ENCODE measurements around the gene RAD51B. TPM values are rescaled to one million over a fixed set of nuclear protein-coding genes. Genes with fewer than 3 reads are reported as not detected.
A peak's percentile ranks its signal among the peaks of the same experiment; 100 is the strongest.

Gene RAD51B
- polyA plus RNA-seq, 3 donors, result 3.6 to 11.6 (median 9.4) TPM

- H3K9me3 Mint-ChIP-seq, result peaks cover 0 to 3% (median 2%) of the 10 kb centered on the region in 7 donors
- H3K27ac ChIP-seq (ENCODE audit: low read depth in 1 of 2, low read length in 2 of 2), result no peak overlapping the region
- H2AFZ ChIP-seq (ENCODE audit: insufficient read depth, low read depth, low read length, poor library complexity, severe bottlenecking), result no peak overlapping the region
- H3K79me2 ChIP-seq (ENCODE audit: insufficient read depth, low read length), result no peaks in the 10 kb centered on the region
- H4K20me1 ChIP-seq (ENCODE audit: insufficient read depth, low read length), result no peaks in the 10 kb centered on the region
- peaks cover 0 to 4% (median 0%) of the 10 kb centered on the region in 3 donors for H3K27me3 Mint-ChIP-seq (ENCODE audit: low read depth in 3 of 3)
- H3K4me3 ChIP-seq (replicated peaks in 1 of 3; ENCODE audit: low read depth in 2 of 3, low read length in 3 of 3), result no peak overlapping the region
- H3K4me1 ChIP-seq (ENCODE audit: control insufficient read depth in 1 of 2, insufficient read depth in 2 of 2, low read length in 2 of 2), result peaks cover 0 to 6% of the 10 kb centered on the region in 2 donors
- no peak overlapping the region for H3K4me3 Mint-ChIP-seq
- H3K4me2 ChIP-seq (replicated peaks; ENCODE audit: extremely low read depth, low read length, poor library complexity, severe bottlenecking), result no peak overlapping the region
- peak overlapping the region in 1 of 7 donors; percentile 20 for H3K27ac Mint-ChIP-seq
- H3K9ac ChIP-seq (ENCODE audit: insufficient read depth, low read length, poor library complexity, severe bottlenecking), result no peak overlapping the region
- H3K27me3 ChIP-seq (ENCODE audit: control insufficient read depth in 2 of 2, insufficient read depth in 2 of 2, low read length in 2 of 2), result no peaks in the 10 kb centered on the region
- peaks cover 4 to 6% of the 10 kb centered on the region in 2 donors for H3K36me3 Mint-ChIP-seq
- intact Hi-C loops (cut with micrococcal nuclease), result no loop called here
- WGBS (ENCODE audit: insufficient coverage), result 93% methylated on average over 4 of the region's 7 CpGs
- H3K36me3 ChIP-seq (replicated peaks in 1 of 2; ENCODE audit: control insufficient read depth in 1 of 2, insufficient read depth in 2 of 2, low read length in 2 of 2), result no peaks in the 10 kb centered on the region
- peaks cover 13% of the 10 kb centered on the region for H3K4me1 Mint-ChIP-seq
- no peak for TF ChIP-seq CTCF (IDR thresholded peaks at IDR 0.05)
- DNase-seq, result no peak
- H3K9me3 ChIP-seq (replicated peaks in 1 of 2; ENCODE audit: control insufficient read depth in 1 of 2, insufficient read depth in 1 of 2, low read length in 2 of 2), result no peaks in the 10 kb centered on the region
These were observed 496.7 kb downstream of the RAD51B start for GRCh38 chr14:68316078-68316868.

DNA sequence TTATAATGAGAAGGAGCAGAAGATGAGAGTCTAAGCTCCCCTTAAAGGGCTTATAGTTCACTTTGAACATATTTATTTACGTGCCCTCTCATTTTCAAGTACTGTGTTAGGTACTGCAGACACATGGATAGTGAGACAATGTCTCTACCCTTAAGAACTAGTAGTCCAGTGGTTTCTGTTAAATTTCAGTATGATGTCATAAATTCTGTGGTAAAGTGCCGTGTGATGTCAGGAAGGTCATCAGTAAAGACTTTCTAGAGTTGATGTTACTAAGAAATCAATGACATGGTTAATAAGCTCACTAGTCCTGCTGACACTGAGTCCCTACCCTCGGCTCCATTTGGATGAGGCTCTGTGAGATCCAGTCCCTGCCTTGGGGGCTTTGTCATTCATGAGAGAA lies 497.7 kb downstream of the RAD51B start:
- 100% methylated on average over 1 of the region's 3 CpGs for WGBS (ENCODE audit: insufficient coverage)
- intact Hi-C loops (cut with micrococcal nuclease), result no loop called here
- DNase-seq, result no peak

More for the DNA sequence above, 497.7 kb downstream of the RAD51B start:
- Mint-ChIP-seq H3K4me1 (peaks cover 13% of the 10 kb centered on the region), H3K4me3 (no peak overlapping the region), H3K9me3 (peaks cover 0 to 3% (median 2%) of the 10 kb centered on the region in 7 donors), H3K36me3 (peaks cover 4 to 6% of the 10 kb centered on the region in 2 donors), H3K27ac (no peak overlapping the region), H3K27me3 (ENCODE audit: low read depth in 3 of 3) (peaks cover 0 to 4% (median 0%) of the 10 kb centered on the region in 3 donors)
- Histone ChIP-seq H3K4me1 (ENCODE audit: control insufficient read depth in 1 of 2, insufficient read depth in 2 of 2, low read length in 2 of 2) (peaks cover 0 to 6% of the 10 kb centered on the region in 2 donors), H3K4me2 (replicated peaks; ENCODE audit: extremely low read depth, low read length, poor library complexity, severe bottlenecking) (no peak overlapping the region), H3K79me2 (ENCODE audit: insufficient read depth, low read length) (no peaks in the 10 kb centered on the region), H3K27me3 (ENCODE audit: control insufficient read depth in 2 of 2, insufficient read depth in 2 of 2, low read length in 2 of 2) (no peaks in the 10 kb centered on the region), H3K9ac (ENCODE audit: insufficient read depth, low read length, poor library complexity, severe bottlenecking) (no peak overlapping the region), H4K20me1 (ENCODE audit: insufficient read depth, low read length) (no peaks in the 10 kb centered on the region), H3K36me3 (replicated peaks in 1 of 2; ENCODE audit: control insufficient read depth in 1 of 2, insufficient read depth in 2 of 2, low read length in 2 of 2) (no peaks in the 10 kb centered on the region), H3K4me3 (replicated peaks in 1 of 3; ENCODE audit: low read depth in 2 of 3, low read length in 3 of 3) (no peak overlapping the region), H2AFZ (ENCODE audit: insufficient read depth, low read depth, low read length, poor library complexity, severe bottlenecking) (no peak overlapping the region), H3K9me3 (replicated peaks in 1 of 2; ENCODE audit: control insufficient read depth in 1 of 2, insufficient read depth in 1 of 2, low read length in 2 of 2) (no peaks in the 10 kb centered on the region), H3K27ac (ENCODE audit: low read depth in 1 of 2, low read length in 2 of 2) (no peak overlapping the region)
- TF ChIP-seq CTCF (IDR thresholded peaks at IDR 0.05), result no peak
